ENCODE measurements around the gene G6PC2.

Gene G6PC2

GRCh38 chr2:168916331-168916675 is 15.2 kb downstream of the G6PC2 start:
- H3K27ac ChIP-seq (ENCODE audit: low read depth, low read length, poor library complexity, severe bottlenecking): no peak overlapping the region
- H3K36me3 ChIP-seq (ENCODE audit: insufficient read depth, low read length): no peaks in the 10 kb centered on the region
- H3F3A ChIP-seq (ENCODE audit: insufficient read depth, low read length): no peaks in the 10 kb centered on the region
- no peaks in the 10 kb centered on the region for H3K9me3 ChIP-seq (ENCODE audit: low read length)
- H2AFZ ChIP-seq (ENCODE audit: low read length): no peak overlapping the region
- no peaks in the 10 kb centered on the region; the same call in 1 of the 2 replicates for H3K27me3 ChIP-seq (ENCODE audit: insufficient read depth, low read length)
- TF ChIP-seq EZH2 (IDR thresholded peaks at IDR 0.05; ENCODE audit: borderline replicate concordance, low read length): no peak
- TF ChIP-seq CTCF (IDR thresholded peaks at IDR 0.05; ENCODE audit: low read length): no peak
- no peak overlapping the region for H3K4me3 ChIP-seq (ENCODE audit: low read depth, low read length, poor library complexity, severe bottlenecking)
- no peaks in the 10 kb centered on the region for H3K79me2 ChIP-seq (ENCODE audit: insufficient read depth, low read length)
- no peaks in the 10 kb centered on the region for H3K4me1 ChIP-seq (ENCODE audit: insufficient read depth, low read length, severe bottlenecking)
- no peak overlapping the region for H3K9ac ChIP-seq (ENCODE audit: low read length)
- H3K9me2 ChIP-seq (ENCODE audit: low read depth, low read length): no peaks in the 10 kb centered on the region
- no peak overlapping the region for H3K4me2 ChIP-seq (ENCODE audit: low read length)
- no peaks in the 10 kb centered on the region for H4K20me1 ChIP-seq (ENCODE audit: insufficient read depth, low read length)

GRCh38 chr2:168920504-168921157 is 19.5 kb downstream of the G6PC2 start:
- H3K27me3 ChIP-seq (ENCODE audit: insufficient read depth, low read length): no peaks in the 10 kb centered on the region; the same call in 1 of the 2 replicates
- H3K9me3 ChIP-seq (ENCODE audit: low read length): no peaks in the 10 kb centered on the region
- H3K4me1 ChIP-seq (ENCODE audit: insufficient read depth, low read length, severe bottlenecking): no peaks in the 10 kb centered on the region
- no peaks in the 10 kb centered on the region for H3F3A ChIP-seq (ENCODE audit: insufficient read depth, low read length)
- H3K9me2 ChIP-seq (ENCODE audit: low read depth, low read length): no peaks in the 10 kb centered on the region
- no peak overlapping the region for H3K4me2 ChIP-seq (ENCODE audit: low read length)
- peak; percentile 57 for TF ChIP-seq CTCF (IDR thresholded peaks at IDR 0.05; ENCODE audit: low read length)
- TF ChIP-seq EZH2 (IDR thresholded peaks at IDR 0.05; ENCODE audit: borderline replicate concordance, low read length): no peak
- H3K79me2 ChIP-seq (ENCODE audit: insufficient read depth, low read length): no peaks in the 10 kb centered on the region
- no peak overlapping the region for H2AFZ ChIP-seq (ENCODE audit: low read length)
- no peaks in the 10 kb centered on the region for H4K20me1 ChIP-seq (ENCODE audit: insufficient read depth, low read length)
- H3K4me3 ChIP-seq (ENCODE audit: low read depth, low read length, poor library complexity, severe bottlenecking): no peak overlapping the region
- H3K36me3 ChIP-seq (ENCODE audit: insufficient read depth, low read length): no peaks in the 10 kb centered on the region
- no peak overlapping the region for H3K9ac ChIP-seq (ENCODE audit: low read length)
- no peak overlapping the region for H3K27ac ChIP-seq (ENCODE audit: low read depth, low read length, poor library complexity, severe bottlenecking)

GRCh38 chr2:168926621-168927386 is 25.7 kb downstream of the G6PC2 start:
- H3K9ac ChIP-seq (ENCODE audit: low read length): no peak overlapping the region
- no peaks in the 10 kb centered on the region for H3K9me2 ChIP-seq (ENCODE audit: low read depth, low read length)
- H3K27me3 ChIP-seq (ENCODE audit: insufficient read depth, low read length): no peaks in the 10 kb centered on the region
- no peak overlapping the region for H3K27ac ChIP-seq (ENCODE audit: low read depth, low read length, poor library complexity, severe bottlenecking)
- no peaks in the 10 kb centered on the region for H3F3A ChIP-seq (ENCODE audit: insufficient read depth, low read length)
- H3K36me3 ChIP-seq (ENCODE audit: insufficient read depth, low read length): no peaks in the 10 kb centered on the region
- no peaks in the 10 kb centered on the region for H4K20me1 ChIP-seq (ENCODE audit: insufficient read depth, low read length)
- no peaks in the 10 kb centered on the region for H3K79me2 ChIP-seq (ENCODE audit: insufficient read depth, low read length)
- H3K4me3 ChIP-seq (ENCODE audit: low read depth, low read length, poor library complexity, severe bottlenecking): no peak overlapping the region
- no peaks in the 10 kb centered on the region for H3K4me1 ChIP-seq (ENCODE audit: insufficient read depth, low read length, severe bottlenecking)
- TF ChIP-seq CTCF (IDR thresholded peaks at IDR 0.05; ENCODE audit: low read length): no peak
- TF ChIP-seq EZH2 (IDR thresholded peaks at IDR 0.05; ENCODE audit: borderline replicate concordance, low read length): no peak
- no peaks in the 10 kb centered on the region for H3K9me3 ChIP-seq (ENCODE audit: low read length)
- H2AFZ ChIP-seq (ENCODE audit: low read length): no peak overlapping the region
- H3K4me2 ChIP-seq (ENCODE audit: low read length): no peak overlapping the region

All from OCI-LY1 (cell line).